CD4-positive, alpha-beta T cell treated with Interleukin-6 for 4 hours (primary cell): ENCODE results near the gene KRTAP5-10.
"Not testable (repeated sequence)": the region's sequence is repeated elsewhere in the genome, so short reads cannot be mapped to it uniquely, and the experiment has no call there.

Experiments
- DNase-seq: peaks from one replicate; pipeline ENCODE4 v3.0.0-alpha.2; 2020; ENCODE audit warnings: mixed read lengths

The KRTAP5-10 gene

GRCh38 chr11:71565263-71565662 lies at the start of gene KRTAP5-10:
Gene KRTAP5-10, plus strand, starts transcription at chr11:71565563. Its CDS starts 25 bp downstream, at chr11:71565588.
- DNase-seq, result no peak

GRCh38 chr11:71518506-71519471 lies 46.6 kb upstream of the KRTAP5-10 start:
- no peak for DNase-seq

GRCh38 chr11:71519546-71519945 lies 45.8 kb upstream of the KRTAP5-10 start:
- no peak for DNase-seq

- no peak for DNase-seq
Measured at GRCh38 chr11:71525188-71525937, 40.0 kb upstream of the KRTAP5-10 start.

GRCh38 chr11:71525938-71526495 lies 39.3 kb upstream of the KRTAP5-10 start:
- no peak for DNase-seq

GRCh38 chr11:71526796-71527575 lies 38.4 kb upstream of the KRTAP5-10 start, which contains the start of gene KRTAP5-7:
Gene KRTAP5-7, plus strand, starts transcription at chr11:71527267. Its CDS starts 34 bp downstream, at chr11:71527301.
- DNase-seq, result not testable (repeated sequence)

GRCh38 chr11:71527576-71528210 lies 37.7 kb upstream of the KRTAP5-10 start:
- DNase-seq, result no peak

GRCh38 chr11:71530602-71531001 lies 34.8 kb upstream of the KRTAP5-10 start:
- no peak for DNase-seq

- DNase-seq, result no peak
Measured at GRCh38 chr11:71532036-71532610, 33.2 kb upstream of the KRTAP5-10 start.

GRCh38 chr11:71534711-71535608 lies 30.4 kb upstream of the KRTAP5-10 start:
- DNase-seq, result not testable (repeated sequence)

GRCh38 chr11:71535825-71536224 lies 29.5 kb upstream of the KRTAP5-10 start:
- no peak for DNase-seq

GRCh38 chr11:71537537-71537936 lies 27.8 kb upstream of the KRTAP5-10 start:
- DNase-seq, result no peak

GRCh38 chr11:71537977-71538665 lies 27.2 kb upstream of the KRTAP5-10 start, which contains the start of gene KRTAP5-8:
Gene KRTAP5-8, plus strand, starts transcription at chr11:71538025. Its CDS starts 31 bp downstream, at chr11:71538056.
- not testable (repeated sequence) for DNase-seq

GRCh38 chr11:71538666-71538990 lies 26.7 kb upstream of the KRTAP5-10 start:
- DNase-seq, result no peak

- DNase-seq, result no peak
Measured at GRCh38 chr11:71539017-71539416, 26.3 kb upstream of the KRTAP5-10 start.

GRCh38 chr11:71539971-71540370 lies 25.4 kb upstream of the KRTAP5-10 start:
- not testable (repeated sequence) for DNase-seq

- not testable (repeated sequence) for DNase-seq
Measured at GRCh38 chr11:71540521-71541304, 24.6 kb upstream of the KRTAP5-10 start.

GRCh38 chr11:71542382-71542781 lies 23.0 kb upstream of the KRTAP5-10 start:
- DNase-seq, result no peak
